Activated CD4-positive, alpha-beta T cell treated with anti-CD3 and anti-CD28 coated beads for 48 hours (primary cell): Measurements from ENCODE around the gene PRKCG.
A peak's percentile ranks its signal among the peaks of the same experiment; 100 is the strongest.
"Not testable (repeated sequence)": the region's sequence is repeated elsewhere in the genome, so short reads cannot be mapped to it uniquely, and the experiment has no call there.

Experiments
- DNase-seq: peaks from one replicate; pipeline ENCODE4 v3.0.0-alpha.2; 2020

PRKCG gene

DNA sequence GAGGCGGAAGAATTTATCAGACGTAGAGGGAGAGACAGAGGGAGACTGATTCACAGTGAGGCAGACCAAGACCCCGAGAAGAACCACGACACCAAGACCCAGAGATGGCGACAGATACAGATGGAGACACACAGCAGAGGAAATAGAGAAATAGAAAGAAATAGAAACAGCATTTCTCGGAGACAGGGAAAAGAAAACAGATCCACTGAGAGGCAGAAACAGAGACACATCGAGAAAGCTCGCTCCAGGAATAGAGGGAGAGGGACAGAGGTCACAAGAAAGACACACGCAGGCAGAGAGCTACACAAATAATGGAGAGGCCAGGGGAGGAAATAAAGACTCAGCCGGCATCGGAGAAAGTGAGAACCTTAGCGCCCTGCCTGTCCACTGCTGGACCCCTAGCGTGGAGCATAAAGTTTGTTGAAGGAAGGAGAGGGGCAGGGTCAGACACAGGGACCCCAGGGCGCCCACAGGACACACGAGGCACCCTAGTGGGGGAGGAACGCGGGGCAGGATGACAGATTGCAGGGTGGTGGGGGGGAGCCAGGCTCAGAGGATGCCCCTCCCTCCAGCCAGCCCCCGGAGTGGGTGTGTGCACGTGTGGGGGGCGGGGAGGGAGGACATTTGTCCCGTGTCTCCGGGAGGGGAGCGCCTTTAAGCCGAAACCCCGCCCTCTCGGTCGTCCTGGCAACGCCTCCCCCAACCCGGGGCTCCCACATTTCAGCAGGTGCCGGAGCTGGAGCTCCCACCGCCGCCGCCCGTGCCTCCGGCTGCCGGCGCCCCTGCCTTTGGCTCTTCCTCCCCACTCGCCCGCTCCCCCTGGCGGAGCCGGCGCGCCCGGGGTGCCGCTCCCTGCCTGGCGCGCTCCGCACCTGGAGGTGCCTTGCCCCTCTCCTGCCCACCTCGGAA, at the start of gene PRKCG:
PRKCG (plus strand) TSS at position 716 of the 909 bp plus-strand sequence. CDS start 298 bp downstream, outside the sequence.
- DNase-seq, result peak; percentile 52

DNA sequence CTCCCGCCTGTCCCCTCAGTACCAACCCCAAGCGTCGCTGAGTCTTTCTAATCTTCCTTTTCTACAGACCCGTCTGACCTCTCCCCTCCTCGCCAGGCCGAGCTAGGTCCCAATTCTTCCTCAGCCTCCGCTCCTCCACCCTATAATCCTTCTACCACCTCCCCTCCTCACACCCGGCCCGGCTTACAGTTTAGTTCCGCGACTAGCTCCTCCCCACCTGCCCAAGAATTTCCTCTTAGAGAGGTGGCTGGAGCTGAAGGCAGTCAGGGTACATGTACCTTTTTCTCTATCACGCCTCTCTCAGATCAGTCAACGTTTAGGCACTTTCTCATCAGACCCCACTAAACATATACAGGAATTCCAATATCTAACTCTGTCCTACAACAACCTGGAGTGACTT, 49.1 kb upstream of the PRKCG start:
- not testable (repeated sequence) for DNase-seq

DNA sequence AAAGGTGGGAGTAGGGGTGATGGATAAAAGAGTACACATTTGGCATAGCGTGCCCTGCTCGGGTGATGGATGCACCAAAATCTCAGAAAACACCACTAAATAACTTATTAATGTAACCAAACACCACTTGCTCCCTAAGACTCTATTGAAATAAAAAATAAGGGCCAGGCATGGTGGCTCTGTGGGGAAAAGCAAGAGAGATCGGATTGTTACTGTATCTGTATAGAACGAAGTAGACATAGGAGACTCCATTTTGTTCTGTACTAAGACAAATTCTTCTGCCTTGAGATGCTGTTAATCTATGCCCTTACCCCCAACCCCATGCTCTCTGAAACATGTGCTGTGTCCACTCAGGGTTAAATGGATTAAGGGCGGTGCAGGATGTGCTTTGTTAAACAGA, 43.6 kb upstream of the PRKCG start:
- not testable (repeated sequence) for DNase-seq

DNA sequence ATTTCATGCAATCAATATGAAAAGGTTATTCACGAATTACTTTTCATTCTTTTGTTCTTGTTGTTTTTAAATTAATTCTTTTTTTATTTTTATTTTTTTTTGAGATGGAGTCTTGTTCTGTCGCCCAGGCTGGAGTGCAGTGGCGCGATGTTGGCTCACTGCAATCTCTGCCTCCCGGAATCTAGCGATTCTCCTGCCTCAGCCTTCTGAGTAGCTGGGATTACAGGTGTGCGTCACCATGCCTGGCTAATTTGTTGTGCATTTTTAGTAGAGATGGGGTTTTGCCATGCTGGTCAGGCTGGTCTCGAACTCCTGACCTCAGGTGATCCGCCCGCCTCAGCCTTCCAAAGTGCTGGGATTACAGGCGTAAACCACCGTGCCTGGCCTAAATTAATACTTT, 41.8 kb upstream of the PRKCG start:
- not testable (repeated sequence) for DNase-seq

DNA sequence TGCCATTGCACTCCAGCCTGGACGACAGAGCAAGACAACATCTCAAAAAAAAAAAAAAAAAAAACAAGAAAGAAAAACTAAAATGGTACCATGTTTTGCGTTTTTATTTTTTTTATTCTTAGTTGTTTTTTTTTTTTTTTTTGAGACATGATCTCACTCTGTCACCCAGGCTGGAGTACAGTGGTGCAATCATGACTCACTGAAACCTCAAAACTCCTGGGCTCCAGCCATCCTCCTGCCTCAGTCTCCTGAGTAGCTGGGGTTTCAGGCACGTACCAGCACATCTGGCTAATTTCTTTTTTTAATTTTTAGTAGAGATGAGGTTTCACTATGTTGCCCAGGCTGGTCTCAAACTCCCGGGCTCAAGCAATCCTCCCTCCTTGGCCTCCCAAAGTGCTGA, 41.1 kb upstream of the PRKCG start:
- DNase-seq, result not testable (repeated sequence)

DNA sequence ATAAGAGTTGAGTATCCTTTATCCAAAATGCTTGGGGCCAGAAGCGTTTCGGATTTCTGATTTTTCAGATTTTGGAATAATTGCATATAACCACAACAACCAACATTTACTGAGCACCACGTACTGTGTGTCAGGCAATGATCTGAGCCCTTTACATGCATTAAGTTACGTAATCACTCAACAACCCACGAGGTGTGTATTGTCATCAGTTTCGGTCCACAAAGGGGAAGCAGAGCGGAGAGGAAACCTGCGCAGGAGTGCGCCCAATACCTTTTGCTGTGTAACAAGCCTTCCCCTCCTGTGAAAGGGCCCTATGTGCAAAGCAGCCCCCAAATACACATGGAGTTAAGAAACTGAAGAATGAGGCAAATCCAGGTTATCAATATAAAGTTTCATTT, 37.1 kb upstream of the PRKCG start:
- no peak for DNase-seq

DNA sequence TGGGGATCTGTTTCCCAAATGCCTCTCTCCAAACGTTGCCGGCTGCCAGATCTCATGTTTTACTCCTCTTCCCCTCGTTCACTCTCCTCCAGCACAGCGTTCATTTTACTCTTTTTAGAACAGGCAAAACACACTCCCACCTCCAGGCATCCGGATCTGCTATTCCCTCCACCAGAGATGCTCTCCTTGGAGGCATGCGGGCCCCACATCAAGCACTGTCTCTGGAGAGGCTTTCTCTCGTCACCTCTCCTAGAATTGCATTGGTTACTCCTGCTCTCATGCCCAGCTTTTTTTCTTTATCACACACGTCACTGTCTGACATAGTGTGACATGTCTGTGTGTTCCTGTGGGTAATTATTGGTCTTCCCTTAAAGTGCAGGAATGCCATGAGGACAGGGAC, 34.4 kb upstream of the PRKCG start:
- DNase-seq, result no peak

DNA sequence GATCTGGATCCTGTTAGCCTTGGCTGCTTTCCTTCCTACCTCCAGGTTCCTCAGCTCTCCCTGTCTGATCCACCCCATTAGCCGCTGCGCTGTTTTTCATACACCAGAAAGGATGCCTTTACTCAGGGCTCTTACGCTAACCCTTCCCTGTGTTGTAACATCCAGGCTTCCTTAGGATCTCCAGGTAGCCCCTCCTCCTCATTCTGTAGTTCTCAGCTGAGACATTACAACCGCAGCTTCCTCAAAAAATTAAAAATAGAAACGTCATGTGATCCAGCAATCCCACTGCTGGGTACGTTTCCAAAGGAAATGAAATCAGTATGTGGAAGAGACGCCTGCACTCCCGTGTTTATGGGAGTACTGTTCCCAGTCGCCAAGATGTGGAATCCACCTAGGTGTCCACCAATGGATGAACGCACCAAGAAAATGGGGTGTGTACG, 32.7 kb upstream of the PRKCG start:
- no peak for DNase-seq

DNA sequence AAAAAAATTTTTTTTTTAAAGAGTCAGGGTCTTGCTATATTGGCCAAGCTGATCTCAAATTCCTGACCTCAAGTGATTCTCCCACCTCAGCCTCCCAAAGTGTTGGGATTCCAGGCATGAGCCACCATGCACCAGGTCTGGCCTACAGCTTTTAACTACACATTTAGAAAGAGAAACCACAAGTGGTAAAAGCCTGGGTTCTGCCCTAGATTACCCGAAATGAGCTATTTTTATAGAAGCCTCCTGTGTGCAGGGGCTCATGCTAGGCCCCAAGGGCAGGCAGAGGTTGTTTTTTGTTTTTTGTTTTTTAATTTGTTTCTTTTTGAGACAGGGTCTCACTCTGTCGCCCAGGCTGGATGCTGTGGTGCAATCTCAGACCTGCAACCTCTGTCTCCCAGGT, 28.3 kb upstream of the PRKCG start:
- no peak for DNase-seq

DNA sequence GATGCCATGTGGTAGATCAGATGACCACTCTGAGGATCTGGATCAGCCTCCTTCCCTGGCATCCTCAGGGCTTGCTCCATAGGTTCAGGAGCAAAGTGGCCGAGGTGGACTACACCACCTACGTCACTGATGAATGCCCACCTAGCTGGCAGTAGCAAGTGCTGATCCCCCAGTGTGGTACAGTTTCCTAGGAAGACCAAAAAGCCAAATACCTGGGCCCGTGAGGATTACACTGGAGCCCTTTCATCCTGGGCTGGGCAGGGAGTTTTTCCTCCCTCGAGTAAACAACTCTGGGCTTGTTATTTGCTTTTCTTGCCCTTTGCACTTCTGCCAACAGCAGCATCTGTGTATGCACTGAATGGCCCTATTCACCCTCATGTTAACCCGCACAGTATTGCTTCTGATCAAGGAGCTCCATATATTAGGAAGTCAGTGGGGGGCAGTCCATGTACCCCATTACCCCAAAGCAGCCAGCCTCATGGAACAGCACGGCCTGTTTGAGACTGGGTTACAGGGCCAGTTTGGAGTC, 17.6 kb upstream of the PRKCG start:
- DNase-seq, result no peak

DNA sequence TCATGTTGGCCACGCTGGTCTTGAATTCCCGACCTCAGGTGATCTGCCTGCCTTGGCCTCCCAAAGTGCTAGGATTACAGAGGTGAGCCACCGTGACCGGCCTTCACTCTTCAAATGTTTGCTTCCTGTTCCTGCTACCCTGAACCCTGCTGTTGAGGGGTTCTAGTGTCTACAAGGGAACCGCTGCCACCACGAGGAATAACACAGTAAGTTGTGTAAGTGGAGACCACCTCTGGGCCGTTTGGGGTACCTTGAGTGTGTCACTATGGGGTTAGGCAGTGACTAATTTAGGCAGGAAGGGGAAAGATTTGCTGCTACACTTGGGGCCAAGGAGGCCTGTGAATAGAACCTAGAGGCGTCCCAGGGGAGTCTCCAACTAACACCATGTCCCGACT, 16.5 kb upstream of the PRKCG start:
- no peak for DNase-seq

DNA sequence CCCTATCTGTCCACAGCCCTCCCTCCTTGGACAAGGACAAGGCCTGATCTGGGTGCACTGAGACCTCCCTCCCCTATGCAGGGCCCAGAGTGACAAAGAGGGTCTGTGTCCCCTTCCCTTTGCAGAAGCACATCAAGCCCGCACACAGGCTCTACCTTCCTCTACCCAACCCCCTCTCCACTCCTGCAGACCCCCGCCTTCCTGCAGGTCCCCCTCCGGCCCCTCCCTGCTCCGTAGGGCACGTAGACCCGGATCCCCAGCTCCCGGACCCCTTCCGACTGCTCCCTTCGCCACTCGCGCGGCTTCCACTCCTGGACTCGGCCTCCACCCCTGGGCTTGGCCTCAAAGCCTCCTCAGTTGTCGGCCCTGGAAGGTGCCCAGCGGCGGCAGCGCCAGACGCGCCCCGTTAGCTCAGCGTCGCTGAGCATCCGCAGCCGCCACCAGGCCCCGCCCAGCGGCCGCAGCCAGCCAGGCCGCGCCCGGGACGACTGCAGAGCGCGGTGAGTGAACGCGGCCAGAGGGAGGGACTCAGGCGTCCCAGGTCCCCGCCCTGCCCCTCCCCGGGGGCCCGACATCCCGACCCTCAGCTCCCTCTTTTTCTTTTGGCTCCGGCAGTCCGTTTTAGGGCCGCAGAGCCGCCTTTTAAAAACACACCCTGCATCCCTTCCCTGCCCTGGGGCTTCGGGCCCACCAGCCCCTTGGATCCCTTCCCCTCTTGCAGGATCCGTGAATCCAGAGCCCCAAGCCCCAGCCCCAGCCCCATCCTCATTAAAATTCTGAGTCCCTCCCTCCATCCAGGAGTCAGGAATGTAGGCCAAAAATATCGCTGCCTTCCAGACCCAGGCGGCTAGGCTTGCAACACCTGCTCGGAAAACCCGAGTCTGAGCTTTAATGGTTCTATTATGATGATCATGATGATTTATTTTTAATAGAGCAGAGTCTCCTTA, 15.8 kb upstream of the PRKCG start:
- peak; percentile 66 for DNase-seq

DNA sequence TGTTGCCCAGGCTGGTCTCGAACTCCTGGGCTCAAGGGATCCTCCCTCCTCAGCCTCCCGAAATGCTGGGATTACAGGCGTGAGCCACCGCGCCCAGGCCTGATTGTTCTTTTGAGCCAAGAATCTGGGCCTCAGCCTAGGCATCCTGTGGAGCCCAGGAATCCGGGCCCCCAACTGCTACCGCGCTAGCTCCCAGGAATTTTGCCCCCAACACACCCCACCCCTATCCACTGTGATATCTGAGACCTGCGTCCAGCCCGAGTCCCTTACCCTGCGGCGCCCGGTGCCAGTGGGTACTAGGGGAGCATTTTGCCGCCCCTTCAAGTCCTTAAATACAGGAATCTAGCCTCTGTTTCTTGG, 15.2 kb upstream of the PRKCG start:
- no peak for DNase-seq

DNA sequence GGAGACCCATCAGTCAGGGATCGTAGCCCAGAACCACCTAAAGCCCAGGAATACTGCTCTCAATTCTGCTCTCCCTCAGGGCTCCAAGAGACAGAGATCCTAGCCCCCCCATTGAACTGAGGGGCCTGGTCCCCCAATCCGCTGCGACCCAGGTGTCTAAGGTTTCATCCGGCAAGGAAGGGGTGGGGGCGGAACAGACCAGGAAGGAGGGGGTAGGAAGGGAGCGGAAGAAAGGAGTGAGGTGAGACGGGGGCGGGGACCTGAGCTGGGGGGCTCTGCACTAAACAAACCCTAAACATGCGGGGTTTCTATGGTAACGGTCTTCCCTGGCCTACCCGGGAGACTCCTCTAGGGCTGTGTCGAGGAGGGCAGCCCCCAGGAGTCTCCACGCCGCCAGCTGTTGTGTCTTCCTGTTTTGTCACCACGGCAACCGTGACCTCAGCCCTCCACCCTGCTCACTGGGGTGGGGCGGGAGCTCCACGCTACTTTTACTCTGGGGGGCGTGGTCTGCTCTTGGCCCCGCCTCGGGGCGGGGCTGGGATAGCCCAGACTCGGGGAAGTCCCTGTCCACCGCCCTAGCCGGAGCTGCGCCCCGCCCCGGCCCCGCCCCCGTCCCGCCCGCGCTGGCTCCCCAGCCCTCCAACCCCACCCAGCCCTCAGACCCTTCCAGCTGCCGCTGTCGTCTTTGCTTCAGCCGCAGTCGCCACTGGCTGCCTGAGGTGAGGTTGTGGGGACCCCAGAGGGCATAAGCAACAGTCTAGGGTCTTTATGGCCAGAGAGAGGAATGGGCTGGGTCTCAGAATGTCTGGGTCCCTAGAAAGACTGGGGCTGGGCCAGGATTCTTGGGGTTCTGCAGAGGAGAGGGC, 14.5 kb upstream of the PRKCG start, which contains the start of gene MYADM:
MYADM (plus strand) TSS at position 659 of the 866 bp plus-strand sequence. CDS start 5,647 bp downstream, outside the sequence.
- peak; percentile 99 for DNase-seq

DNA sequence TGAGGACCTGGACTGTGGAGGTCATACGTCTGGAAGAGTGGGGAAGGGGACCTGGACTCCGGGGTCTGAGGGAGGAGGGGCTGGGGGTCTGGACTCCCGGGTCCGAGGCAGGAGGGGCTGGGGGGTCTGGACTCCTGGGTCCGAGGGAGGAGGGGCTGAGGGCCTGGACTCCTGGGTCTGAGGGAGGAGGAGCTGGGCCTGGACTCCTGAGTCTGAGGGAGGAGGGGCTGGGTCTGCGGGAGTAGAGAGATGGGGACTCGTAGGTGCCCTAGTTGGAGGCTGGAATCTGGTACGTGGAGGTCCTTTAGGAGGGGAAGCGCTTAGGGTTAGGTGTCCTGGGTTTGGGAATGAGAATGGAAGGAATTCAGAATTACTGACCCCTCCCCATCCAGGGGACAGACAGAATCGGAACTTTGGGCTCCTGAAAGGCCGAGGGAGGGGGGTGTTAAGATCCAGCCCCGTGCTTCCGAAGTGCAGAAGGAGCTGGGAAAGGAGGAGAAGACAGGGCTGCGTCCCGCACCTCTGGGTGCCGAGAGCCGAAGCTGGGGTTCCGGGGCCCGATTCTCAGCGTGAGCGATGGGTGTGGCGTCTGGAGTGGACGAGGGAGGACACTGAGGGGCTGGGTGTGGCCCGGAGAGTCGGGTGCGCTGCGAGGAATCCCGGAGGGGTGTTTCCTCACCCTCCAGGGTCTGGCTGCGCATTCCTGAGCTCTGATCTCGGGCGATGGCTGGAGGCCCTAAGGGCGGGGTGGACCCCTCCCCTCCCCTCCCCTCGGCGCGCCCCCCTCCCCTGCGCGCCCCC, 13.7 kb upstream of the PRKCG start:
- DNase-seq, result peak; percentile 59

DNA sequence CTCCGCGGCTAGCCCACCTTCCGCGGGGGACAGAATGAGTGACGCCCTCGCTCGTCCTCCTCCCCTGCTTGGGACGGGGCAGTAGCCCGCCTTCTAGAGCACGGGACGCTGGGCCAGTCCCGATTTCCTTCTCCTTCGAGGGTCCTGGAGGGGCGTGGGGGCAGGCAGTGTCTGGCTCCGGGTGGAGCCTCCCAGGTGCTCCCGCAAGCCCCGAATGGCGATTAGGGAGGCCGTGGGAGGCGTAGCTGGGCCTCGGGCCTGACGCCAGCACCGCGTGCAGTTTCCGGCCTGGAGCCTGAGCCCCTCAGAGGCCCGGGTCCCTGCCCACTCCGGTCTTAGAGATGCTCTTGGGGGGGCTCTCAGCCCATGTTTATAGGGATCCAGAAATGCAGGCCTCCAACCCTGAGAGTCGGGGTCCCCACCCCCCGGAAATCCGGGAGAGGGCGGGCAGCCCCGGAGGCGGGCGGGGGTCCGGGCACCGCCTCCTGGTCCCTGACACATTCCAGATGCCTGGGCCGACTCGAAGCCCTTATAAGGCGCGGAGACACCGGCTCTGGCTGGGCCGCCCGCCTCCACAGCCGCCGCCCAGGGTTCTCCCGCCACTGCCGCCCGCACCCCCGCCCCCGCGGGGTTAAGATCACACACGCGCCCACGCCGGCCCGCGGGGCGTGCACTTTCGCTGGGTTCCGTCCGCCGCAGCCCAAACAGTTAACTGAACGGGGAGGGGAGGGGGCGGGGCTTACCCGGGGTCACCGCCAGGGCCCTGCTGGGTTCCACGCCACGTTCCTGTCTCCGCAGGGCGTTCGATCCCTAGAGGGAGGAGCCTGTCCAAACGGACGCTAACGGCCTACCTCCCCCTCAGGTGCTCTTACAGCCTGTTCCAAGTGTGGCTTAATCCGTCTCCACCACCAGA, 12.8 kb upstream of the PRKCG start:
- DNase-seq, result peak; percentile 88

DNA sequence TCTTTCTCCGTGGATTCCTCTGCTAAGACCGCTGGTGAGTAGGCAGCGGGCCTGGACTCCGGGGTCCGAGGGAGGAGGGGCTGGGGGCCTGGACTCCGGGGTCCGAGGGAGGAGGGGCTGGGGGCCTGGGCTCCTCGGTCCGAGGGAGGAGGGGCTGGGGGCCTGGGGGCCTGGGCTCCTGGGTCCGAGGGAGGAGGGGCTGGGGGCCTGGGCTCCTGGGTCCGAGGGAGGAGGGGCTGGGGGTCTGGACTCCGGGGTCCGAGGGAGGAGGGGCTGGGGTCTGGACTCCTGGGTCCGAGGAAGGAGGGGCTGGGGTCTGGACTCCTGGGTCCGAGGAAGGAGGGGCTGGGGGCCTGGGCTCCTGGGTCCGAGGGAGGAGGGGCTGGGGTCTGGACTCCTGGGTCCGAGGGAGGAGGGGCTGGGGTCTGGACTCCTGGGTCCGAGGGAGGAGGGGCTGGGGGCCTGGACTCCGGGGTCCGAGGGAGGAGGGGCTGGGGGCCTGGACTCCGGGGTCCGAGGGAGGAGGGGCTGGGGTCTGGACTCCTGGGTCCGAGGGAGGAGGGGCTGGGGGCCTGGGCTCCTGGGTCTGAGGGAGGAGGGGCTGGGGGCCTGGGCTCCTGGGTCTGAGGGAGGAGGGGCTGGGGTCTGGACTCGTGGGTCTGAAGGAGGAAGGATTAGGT, 12.1 kb upstream of the PRKCG start:
- not testable (repeated sequence) for DNase-seq

DNA sequence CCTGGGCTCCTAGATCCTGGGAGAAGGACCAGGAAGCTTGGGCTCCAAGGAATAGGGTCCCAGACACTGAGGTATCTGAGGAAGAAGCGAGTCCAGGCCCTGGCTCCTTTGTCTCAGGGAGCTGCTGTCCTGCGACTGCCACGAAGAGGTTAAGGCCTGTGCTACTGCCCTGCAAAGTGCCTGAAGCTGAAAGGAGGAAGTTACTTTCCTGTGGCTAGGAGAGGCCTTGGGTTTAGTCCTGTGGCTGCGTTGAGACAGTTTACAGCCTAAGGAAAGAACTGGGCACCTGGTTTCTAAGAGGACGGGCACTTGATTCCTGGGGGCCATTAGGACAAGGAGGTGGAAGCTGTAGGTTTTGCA, 11.5 kb upstream of the PRKCG start:
- no peak for DNase-seq

DNA sequence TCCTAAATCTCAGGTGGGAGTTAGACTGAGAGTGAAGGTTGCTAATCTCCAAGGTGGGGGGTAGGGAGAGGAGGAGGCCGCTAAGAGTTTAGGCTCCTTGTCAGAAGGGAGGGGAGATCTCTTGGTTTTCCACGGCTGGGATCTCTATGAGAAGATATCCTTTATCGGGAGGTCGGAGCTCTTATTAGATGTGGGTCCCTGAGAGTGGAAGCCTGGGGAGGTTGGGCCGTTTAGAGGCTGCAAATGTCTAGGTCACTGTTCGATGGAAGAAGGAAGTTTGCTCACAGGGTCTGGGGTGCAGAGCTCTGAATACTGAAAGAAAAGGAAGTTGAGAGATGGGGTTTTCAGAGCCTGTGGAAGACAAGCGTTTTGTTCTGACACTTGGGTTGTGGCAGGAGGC, 10.5 kb upstream of the PRKCG start:
- DNase-seq, result no peak

DNA sequence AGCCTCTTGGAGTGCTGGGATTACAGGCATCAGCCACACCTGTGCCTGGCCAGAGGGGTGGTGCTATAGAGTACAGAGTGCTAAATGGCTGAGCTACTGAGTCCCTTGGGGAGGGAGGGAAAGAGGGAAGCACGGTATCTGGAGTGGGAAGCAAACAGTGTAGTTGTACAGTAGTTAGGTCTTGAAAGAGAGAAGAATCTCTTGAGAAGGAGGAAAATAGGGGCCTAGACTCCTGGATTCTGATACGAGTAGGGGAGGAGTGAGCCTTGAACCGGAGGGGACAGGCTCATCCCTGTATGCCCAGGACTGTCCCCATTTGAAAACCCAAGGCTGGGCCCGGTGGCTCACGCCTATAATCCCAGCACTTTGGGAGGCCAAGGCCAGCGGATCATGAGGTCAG, 9.2 kb upstream of the PRKCG start:
- no peak for DNase-seq
